Progenitor cell of endocrine pancreas (in vitro differentiated cells): Measurements from ENCODE around the gene ARL2BP. TPM values are rescaled to one million over a fixed set of nuclear protein-coding genes. Genes with fewer than 3 reads are reported as not detected.

Experiments used
- DNase-seq: peaks from one replicate; pipeline ENCODE4 v3.0.0; 2021; ENCODE audit warnings: low spot score; ENCODE audit not compliant: unreplicated experiment
- H3K27ac Mint-ChIP-seq: 2 replicates; pipeline ENCODE4 v1.8.0; 2021; ENCODE audit warnings: mild to moderate bottlenecking, moderate library complexity, mixed read lengths
- H3K27me3 Mint-ChIP-seq: 2 replicates; pipeline ENCODE4 v1.8.0; 2021; ENCODE audit warnings: mixed read lengths
- H3K36me3 Mint-ChIP-seq: 2 replicates; pipeline ENCODE4 v1.8.0; 2022; ENCODE audit warnings: mixed read lengths; ENCODE audit not compliant: insufficient read depth
- H3K4me1 Mint-ChIP-seq: 2 replicates; pipeline ENCODE4 v1.8.0; 2021; ENCODE audit warnings: low read depth, mixed read lengths
- H3K4me3 Mint-ChIP-seq: 2 replicates; pipeline ENCODE4 v1.8.0; 2021; ENCODE audit warnings: low read depth, mild to moderate bottlenecking, moderate library complexity, mixed read lengths
- H3K9me3 Mint-ChIP-seq: 2 replicates; pipeline ENCODE4 v1.8.0; 2021; ENCODE audit warnings: low read depth, mixed read lengths
- total RNA-seq: library from RNA; stranded (reverse); gene quantifications from 2 replicates; pipeline ENCODE4 v1.2.1, GENCODE V29; 2021
- TF ChIP-seq, protein P1 (sequence below): fragments of 200-600 bp; sonication (generic); IDR thresholded peaks from one replicate; pipeline ENCODE4 v1.5.0; 2021; ENCODE audit warnings: antibody characterized with exemption, mild to moderate bottlenecking; ENCODE audit not compliant: unreplicated experiment

Gene ARL2BP
- total RNA-seq, 1 donor from 2014 or later: 40.7 TPM

DNA sequence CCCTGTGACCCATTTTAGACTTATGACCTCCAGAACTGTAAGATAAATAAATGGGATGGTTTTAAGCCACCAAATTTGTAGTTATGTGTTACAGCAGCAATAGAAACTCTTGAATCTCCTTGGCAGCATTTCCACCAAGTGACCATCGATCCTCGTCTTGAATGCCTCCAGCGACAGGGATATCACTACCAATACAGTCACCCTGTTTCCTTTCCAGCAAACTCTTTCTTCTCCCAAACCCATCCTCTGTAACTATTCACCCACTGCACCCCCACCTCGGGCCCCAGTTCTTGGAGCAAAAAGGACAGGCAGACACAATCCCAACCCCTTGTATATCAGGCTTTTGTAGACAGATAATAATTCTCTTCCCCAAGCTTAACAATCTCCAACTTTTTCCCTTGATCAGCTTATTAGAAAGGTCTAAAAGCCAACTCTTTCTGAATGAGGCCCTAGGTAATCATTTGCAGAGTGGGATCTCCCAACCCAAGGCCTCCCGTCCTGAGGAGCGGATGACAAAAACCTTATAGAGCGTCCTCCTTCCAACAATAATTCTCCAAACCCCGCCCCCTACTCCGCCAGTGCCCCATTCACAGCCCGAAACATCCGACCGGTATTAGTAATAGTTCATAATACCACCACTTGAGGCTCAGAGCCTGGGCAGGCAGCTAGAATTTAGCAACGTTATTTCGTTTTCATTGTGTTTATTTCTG lies 54.1 kb downstream of the ARL2BP start:
- Mint-ChIP-seq H3K9me3 (no peaks in the 10 kb centered on the region), H3K4me1 (peaks cover 7% of the 10 kb centered on the region), H3K4me3 (no peak overlapping the region), H3K27ac (no peak overlapping the region), H3K36me3 (no peaks in the 10 kb centered on the region), H3K27me3 (peaks cover 9% of the 10 kb centered on the region)
- TF ChIP-seq, protein P1, sequence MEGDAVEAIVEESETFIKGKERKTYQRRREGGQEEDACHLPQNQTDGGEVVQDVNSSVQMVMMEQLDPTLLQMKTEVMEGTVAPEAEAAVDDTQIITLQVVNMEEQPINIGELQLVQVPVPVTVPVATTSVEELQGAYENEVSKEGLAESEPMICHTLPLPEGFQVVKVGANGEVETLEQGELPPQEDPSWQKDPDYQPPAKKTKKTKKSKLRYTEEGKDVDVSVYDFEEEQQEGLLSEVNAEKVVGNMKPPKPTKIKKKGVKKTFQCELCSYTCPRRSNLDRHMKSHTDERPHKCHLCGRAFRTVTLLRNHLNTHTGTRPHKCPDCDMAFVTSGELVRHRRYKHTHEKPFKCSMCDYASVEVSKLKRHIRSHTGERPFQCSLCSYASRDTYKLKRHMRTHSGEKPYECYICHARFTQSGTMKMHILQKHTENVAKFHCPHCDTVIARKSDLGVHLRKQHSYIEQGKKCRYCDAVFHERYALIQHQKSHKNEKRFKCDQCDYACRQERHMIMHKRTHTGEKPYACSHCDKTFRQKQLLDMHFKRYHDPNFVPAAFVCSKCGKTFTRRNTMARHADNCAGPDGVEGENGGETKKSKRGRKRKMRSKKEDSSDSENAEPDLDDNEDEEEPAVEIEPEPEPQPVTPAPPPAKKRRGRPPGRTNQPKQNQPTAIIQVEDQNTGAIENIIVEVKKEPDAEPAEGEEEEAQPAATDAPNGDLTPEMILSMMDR: no peak
- no peak for DNase-seq

GRCh38 chr16:57299719-57300386 lies 54.8 kb downstream of the ARL2BP start:
- DNase-seq: peak; percentile 79
- Mint-ChIP-seq H3K36me3 (no peaks in the 10 kb centered on the region), H3K27ac (no peak overlapping the region), H3K9me3 (no peaks in the 10 kb centered on the region), H3K4me1 (peaks cover 9% of the 10 kb centered on the region), H3K4me3 (no peak overlapping the region), H3K27me3 (peaks cover 9% of the 10 kb centered on the region)
- TF ChIP-seq, protein P1: peak; percentile 40

GRCh38 chr16:57300387-57301125 lies 55.5 kb downstream of the ARL2BP start:
- H3K27me3 Mint-ChIP-seq: peaks cover 9% of the 10 kb centered on the region
- no peaks in the 10 kb centered on the region for H3K9me3 Mint-ChIP-seq
- no peak overlapping the region for H3K4me3 Mint-ChIP-seq
- no peaks in the 10 kb centered on the region for H3K36me3 Mint-ChIP-seq
- H3K4me1 Mint-ChIP-seq: peaks cover 9% of the 10 kb centered on the region
- no peak overlapping the region for H3K27ac Mint-ChIP-seq
- DNase-seq: peak; percentile 100
- TF ChIP-seq, protein P1: peak; percentile 93

DNA sequence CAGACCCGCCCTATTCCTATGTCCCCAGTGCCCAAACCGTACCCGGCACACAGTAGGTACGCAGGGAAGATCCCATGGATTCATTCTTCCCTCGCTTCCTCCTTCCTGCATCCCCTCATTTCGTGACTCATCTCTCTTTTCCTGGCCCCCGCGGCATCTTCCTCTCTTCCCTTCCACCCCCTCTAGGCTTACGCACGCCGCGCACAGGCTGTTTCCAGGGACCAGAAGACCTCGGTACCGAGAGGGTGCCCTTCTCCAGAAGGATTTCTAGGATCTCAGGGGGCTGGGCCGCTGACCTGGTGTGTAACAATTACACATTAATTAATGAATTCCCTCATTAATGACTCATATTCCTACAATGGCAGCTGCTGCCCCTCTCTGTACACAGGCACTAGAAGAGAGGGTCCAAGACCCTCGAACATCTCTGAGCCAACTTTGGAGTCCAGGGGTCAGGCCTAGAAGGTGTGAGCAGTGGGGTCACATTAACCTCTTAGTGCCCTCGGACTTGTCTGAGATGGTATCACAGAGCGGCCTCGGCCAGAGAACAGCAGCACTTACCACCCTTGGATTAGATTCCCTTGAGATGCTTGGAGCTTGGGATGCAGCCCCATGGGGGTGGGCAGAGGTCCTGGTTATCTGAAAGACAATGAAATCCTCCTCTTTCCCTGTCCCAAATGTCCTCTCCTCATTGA lies 56.2 kb downstream of the ARL2BP start:
- Mint-ChIP-seq H3K4me1 (peaks cover 9% of the 10 kb centered on the region), H3K27me3 (peaks cover 9% of the 10 kb centered on the region), H3K4me3 (no peak overlapping the region), H3K9me3 (no peaks in the 10 kb centered on the region), H3K36me3 (no peaks in the 10 kb centered on the region), H3K27ac (no peak overlapping the region)
- no peak for DNase-seq
- TF ChIP-seq, protein P1: no peak

Other genes starting within 250 kb of the ARL2BP start
- gene CPNE2, start 152.7 kb upstream of the ARL2BP start, total RNA-seq: 6.7 and 10.1 TPM in 2 replicates
- 101 and 115 TPM in 2 replicates for gene PSME3IP1, start 59.2 kb upstream of the ARL2BP start, total RNA-seq
- gene RSPRY1, start 58.9 kb upstream of the ARL2BP start, total RNA-seq: 57.4 and 63.7 TPM in 2 replicates
- gene PLLP, start 39.4 kb downstream of the ARL2BP start, total RNA-seq: 1.6 and 2.9 TPM in 2 replicates
- not detected in 2 replicates for gene CCL22, start 113.5 kb downstream of the ARL2BP start, total RNA-seq
- gene CX3CL1, start 127.2 kb downstream of the ARL2BP start, total RNA-seq: 0.53 and 0.74 TPM in 2 replicates
- gene CCL17, start 159.5 kb downstream of the ARL2BP start, total RNA-seq: not detected in 2 replicates
- 79.3 and 83.3 TPM in 2 replicates for gene CIAPIN1, start 202.1 kb downstream of the ARL2BP start, total RNA-seq
- gene COQ9, start 202.2 kb downstream of the ARL2BP start, total RNA-seq: 70.2 and 74.5 TPM in 2 replicates
- gene POLR2C, start 217.4 kb downstream of the ARL2BP start, total RNA-seq: 68.5 and 69.6 TPM in 2 replicates
- 35.0 and 38.6 TPM in 2 replicates for gene DOK4, start 241.2 kb downstream of the ARL2BP start, total RNA-seq